Measurements from ENCODE around the gene CS.

- TF ChIP-seq EZH2phosphoT487 (IDR thresholded peaks at IDR 0.05; ENCODE audit: borderline replicate concordance, low read length), result no peak
- peak; percentile 98 for TF ChIP-seq CTCF (IDR thresholded peaks at IDR 0.05; ENCODE audit: low read depth, low read length, poor library complexity, severe bottlenecking)
Observed at GRCh38 chr12:56224102-56224701, 75.9 kb downstream of the CS start, which contains the start of gene NABP2.
